ENCODE results near the gene TMPRSS9.
"Not testable (repeated sequence)": the region's sequence is repeated elsewhere in the genome, so short reads cannot be mapped to it uniquely, and the experiment has no call there.

Gene TMPRSS9

GRCh38 chr19:2394442-2395292, 34.6 kb downstream of the TMPRSS9 start:
- DNase-seq = no peak

DNA sequence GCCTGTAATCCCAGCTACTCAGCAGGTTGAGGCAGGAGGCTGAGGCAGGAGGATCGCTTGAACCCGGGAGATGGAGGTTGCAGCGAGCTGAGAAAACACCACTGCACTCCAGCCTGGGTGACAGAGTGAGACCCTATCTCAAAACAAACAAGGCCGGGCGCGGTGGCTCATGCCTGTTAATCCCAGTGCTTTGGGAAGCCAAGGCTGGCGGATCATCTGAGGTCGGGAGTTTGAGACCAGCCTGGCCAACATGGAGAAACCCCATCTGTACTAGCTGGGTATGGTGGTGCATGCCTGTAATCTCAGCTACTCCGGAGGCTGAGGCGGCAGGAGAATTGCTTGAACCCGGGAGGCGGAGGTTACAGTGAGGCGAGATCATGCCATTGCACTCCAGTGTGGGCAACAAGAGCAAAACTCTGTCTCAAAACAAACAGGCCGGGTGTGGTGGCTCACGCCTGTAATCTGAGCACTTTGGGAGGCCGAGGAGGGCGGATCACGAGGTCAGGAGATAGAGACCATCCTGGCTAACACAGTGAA, 35.3 kb downstream of the TMPRSS9 start:
- DNase-seq = not testable (repeated sequence)

DNA sequence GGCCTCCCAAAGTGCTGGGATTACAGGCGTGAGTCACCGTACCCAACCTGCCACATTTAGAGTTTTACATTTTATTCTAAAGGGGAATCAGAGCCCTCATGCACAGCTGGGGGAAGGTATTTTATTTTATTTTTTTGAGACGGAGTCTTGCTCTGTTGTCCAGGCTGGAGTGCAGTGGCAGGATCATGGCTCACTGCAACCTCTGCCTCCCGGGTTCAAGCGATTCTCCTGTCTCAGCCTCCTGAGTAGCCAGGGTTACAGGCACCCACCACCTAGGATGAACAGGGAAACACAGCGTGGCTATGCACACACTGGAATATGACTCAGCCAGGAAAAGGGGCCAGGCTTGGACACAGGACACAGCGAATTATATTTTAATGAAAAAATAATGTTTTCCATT, 37.1 kb downstream of the TMPRSS9 start:
- not testable (repeated sequence) for DNase-seq

DNA sequence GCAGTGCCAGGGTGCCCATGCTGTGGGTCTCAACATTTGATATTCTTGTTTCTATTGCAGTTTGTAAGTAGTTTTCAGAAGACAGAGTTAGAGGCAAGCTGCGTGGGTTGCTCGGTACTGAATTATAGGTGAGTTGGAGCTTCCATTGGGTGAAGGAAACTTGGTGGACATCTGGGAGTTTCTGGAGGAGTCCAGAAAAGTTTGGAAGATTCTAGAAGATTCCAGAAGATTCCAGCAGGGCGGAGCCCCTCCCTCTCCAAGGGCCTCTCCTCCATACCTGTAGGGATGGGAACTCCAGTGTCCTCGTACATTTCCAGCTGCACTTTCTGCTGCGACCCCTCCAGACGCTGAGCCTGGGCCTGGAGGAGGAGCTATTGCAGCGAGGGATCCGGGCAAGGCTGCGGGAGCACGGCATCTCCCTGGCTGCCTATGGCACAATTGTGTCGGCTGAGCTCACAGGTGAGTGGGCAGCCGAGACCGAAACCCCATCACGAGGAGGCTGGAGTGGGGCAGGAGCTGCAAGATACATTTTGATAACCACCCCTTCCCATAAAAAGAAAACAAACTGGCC, 38.8 kb downstream of the TMPRSS9 start:
- DNase-seq = no peak

DNA sequence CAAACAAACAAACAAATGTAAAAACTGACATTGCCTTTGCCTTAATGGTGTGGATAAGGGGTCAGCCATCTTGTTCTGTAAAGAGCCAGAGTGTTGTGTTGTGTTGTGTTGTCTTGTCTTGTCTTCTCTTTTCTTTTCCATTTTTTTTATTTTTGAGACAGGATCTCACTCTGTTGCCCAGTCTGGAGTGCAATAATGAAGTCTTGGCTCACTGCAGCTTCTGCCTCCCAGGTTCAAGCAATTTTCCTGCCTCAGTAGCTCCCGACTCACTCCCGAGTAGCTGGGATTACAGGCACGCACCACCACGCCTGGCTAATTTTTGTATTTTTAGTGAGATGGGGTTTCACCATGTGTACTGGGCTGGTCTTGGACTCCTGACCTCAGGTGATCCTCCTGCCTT, 39.5 kb downstream of the TMPRSS9 start:
- DNase-seq = no peak

DNA sequence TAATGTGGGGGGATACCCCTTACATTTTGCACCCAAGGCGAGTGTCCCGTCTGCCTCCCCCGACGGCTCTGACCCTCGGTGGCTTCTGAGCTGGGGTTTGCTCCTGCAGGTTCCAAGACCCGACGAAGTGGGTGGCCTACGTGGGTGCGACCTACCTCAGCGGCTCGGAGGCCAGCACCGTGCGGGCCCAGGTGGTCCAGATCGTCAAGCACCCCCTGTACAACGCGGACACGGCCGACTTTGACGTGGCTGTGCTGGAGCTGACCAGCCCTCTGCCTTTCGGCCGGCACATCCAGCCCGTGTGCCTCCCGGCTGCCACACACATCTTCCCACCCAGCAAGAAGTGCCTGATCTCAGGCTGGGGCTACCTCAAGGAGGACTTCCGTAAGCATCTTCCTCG, 48.2 kb downstream of the TMPRSS9 start:
- no peak for DNase-seq

DNA sequence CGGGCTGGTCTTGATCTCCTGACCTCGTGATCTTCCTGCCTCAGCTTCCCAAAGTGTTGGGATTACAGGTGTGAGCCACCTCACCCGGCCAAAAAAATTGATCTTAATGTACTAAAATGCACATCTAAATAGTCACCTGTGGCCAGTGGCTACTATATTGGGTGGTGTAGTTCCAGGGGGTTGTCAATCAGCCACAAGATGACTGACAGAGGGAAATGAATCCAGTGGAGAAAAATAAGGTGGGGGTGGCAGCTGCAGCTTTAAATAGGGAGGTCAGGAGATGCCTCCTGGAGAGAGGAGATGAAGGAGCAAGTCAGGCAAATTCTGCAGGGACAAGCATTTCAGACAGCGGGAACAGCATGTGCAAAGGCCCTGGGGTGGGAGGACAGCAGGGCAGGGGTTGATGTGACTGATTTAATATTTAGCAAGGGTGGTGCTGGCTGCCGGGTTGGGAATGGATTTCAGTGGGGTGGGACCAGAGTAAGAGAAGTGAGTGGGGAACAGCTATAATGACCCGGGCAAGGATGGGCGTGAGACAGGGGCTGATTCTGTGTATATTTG, 49.4 kb downstream of the TMPRSS9 start:
- DNase-seq = no peak

DNA sequence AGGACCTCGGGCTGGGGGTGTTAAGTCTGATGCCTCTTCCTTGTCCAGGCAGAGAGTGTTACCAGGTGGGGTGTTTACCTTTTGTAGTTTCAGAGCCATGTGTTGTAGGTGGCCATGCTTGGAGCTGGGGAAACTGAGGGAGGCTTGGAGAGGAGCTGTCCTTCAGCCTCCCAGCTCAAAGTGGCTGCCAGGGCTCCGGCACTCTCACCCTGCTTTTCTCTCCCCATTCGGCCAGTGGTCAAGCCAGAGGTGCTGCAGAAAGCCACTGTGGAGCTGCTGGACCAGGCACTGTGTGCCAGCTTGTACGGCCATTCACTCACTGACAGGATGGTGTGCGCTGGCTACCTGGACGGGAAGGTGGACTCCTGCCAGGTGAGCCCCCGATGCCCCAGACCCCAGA, 50.0 kb downstream of the TMPRSS9 start:
- DNase-seq = no peak

GRCh38 chr19:2411709-2412108, 51.6 kb downstream of the TMPRSS9 start:
- DNase-seq = no peak

DNA sequence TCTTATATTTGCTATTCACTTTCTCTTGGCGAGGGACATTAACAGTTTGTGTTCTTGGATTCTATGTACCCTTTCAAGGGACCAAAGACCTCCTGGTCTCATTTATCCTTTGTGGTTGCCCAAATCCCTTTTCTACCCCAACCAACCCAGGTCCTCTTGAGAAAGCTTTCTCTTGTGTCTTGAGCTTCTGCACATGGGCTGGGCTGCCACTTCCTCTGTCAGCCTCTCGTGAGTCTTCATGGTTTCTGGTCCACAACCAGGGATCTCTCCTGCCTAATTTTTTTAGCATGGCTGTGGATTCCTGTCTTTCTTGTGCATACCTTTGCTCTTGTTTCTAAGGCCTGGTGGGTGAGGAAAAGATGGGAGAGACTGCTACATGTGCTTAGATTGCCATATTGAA, 52.4 kb downstream of the TMPRSS9 start:
- DNase-seq = no peak

DNA sequence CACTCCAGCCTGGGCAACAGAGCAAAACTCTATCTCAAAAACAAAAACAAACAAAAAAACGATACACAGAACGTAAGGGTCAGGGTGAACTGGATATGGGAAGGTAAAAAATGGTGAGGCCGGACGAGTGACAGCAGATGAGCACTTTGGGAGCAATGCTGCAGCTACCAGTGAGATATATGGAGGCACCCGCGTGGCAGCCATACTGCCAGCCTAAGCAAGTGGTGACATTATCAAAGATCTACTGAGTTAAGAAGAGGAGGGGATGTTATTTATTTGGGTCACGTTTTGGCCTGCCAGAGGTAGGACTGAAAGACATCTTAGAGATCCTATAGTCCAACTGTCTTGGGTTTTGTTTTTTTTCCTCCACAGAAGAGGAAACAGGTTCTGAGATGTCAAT, 53.1 kb downstream of the TMPRSS9 start:
- DNase-seq = no peak

- no peak for DNase-seq
These were observed 53.6 kb downstream of the TMPRSS9 start for GRCh38 chr19:2413629-2414028.

GRCh38 chr19:2415281-2415972, 55.4 kb downstream of the TMPRSS9 start:
- no peak for DNase-seq

DNA sequence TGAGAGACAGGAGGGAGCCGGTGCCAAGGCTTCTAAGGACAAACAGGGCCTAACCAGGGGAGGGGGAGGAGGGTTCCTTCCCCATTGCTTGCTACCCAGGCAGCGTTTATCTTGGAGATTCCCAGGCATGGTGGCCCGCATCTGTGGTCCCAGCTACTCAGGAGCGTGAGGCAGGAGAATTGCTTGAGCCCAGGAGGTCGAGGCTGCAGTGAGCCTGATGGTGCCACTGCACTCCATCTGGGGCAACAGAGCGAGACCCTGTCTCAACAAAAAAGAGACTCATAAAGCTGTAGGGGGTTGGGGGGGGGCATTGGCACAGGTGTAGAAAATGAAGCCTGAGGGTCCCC, 55.9 kb downstream of the TMPRSS9 start:
- no peak for DNase-seq

GRCh38 chr19:2416321-2417097, 56.4 kb downstream of the TMPRSS9 start:
- no peak for DNase-seq

DNA sequence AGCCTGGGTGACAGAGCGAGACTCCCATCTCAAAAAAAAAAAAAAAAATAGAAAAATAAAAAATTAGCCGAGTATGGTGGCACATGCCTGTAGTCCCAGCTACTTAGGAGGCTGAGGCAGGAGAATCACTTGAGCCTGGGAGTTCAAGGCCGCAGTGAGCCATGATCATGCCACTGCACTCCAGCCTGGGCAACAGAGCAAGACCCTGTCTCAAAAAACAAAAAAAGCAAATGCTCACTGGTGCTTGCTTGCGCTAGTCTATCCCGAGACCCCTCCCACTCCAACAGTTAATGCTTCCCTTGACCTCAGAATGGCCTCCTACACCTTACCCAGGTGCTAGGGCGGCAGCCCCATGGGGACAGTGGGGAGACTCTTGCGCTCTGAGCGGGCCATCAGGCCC, 57.4 kb downstream of the TMPRSS9 start:
- not testable (repeated sequence) for DNase-seq

DNA sequence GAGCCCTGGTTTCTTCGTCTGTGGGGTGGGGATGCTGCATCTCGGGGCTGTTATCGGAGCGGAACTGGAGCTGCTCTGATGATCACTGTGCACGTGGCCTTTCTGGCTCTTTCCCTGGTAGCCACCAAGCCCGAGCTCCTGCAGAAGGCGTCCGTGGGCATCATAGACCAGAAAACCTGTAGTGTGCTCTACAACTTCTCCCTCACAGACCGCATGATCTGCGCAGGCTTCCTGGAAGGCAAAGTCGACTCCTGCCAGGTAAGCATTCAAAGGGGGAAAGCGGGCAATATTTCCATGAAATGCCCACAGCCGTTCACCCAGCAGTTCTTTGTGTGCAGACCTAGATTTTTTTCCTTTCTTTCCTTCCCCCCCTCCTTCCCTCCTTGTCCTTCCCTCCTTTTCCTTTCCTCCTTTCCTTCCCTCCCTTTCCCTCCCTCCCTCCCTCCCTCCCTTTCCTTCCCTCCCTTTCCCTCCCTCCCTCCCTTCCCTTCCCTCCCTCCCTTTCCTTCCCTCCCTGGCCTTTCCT, 57.9 kb downstream of the TMPRSS9 start:
- no peak for DNase-seq

DNA sequence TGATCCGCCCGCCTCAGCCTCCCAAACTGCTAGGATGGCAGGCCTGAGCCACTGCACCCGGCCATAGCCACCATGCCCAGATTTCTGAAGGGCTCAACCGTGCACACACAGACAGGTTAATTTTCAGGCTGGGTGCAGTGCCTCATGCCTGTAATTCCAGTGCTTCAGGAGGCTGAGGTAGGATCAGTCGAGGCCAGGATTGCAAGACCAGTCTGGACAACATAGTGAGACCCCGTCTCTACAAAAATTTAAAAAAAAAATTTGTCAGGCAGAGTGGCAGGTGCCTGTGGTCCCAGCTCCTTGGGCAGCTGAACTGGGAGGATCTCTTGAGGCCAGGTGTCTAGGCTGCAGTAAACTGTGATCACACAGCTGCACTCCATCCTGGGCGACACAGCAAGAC, 59.7 kb downstream of the TMPRSS9 start:
- no peak for DNase-seq

GRCh38 chr19:2420490-2420889, 60.4 kb downstream of the TMPRSS9 start:
- DNase-seq = no peak

DNA sequence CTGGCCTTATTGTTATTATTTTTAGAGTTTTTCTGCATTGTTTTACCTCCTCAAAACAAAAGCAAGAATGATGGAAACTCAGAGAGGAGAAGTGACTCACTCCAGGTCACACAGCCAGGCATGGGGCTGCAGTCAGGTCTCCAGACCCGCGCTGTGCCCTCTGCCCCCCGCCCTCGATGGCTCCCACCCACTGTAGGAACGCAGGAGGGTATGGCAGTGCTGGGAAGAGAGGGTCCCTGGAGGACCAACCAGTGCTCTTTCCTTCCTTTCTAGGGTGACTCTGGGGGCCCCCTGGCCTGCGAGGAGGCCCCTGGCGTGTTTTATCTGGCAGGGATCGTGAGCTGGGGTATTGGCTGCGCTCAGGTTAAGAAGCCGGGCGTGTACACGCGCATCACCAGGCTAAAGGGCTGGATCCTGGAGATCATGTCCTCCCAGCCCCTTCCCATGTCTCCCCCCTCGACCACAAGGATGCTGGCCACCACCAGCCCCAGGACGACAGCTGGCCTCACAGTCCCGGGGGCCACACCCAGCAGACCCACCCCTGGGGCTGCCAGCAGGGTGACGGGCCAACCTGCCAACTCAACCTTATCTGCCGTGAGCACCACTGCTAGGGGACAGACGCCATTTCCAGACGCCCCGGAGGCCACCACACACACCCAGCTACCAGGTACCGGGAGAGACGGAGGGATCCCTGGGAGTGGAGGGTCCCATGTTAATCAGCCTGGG, 61.7 kb downstream of the TMPRSS9 start:
- no peak for DNase-seq

- no peak for DNase-seq
These were observed 63.2 kb downstream of the TMPRSS9 start for GRCh38 chr19:2423071-2423914.
